ENCODE measurements around the gene LZTR1. TPM values are rescaled to one million over a fixed set of nuclear protein-coding genes. Genes with fewer than 3 reads are reported as not detected.

The LZTR1 gene
- total RNA-seq, 4 donors from 2014 or later, result 45.4 to 63.0 (median 53.4) TPM

DNA sequence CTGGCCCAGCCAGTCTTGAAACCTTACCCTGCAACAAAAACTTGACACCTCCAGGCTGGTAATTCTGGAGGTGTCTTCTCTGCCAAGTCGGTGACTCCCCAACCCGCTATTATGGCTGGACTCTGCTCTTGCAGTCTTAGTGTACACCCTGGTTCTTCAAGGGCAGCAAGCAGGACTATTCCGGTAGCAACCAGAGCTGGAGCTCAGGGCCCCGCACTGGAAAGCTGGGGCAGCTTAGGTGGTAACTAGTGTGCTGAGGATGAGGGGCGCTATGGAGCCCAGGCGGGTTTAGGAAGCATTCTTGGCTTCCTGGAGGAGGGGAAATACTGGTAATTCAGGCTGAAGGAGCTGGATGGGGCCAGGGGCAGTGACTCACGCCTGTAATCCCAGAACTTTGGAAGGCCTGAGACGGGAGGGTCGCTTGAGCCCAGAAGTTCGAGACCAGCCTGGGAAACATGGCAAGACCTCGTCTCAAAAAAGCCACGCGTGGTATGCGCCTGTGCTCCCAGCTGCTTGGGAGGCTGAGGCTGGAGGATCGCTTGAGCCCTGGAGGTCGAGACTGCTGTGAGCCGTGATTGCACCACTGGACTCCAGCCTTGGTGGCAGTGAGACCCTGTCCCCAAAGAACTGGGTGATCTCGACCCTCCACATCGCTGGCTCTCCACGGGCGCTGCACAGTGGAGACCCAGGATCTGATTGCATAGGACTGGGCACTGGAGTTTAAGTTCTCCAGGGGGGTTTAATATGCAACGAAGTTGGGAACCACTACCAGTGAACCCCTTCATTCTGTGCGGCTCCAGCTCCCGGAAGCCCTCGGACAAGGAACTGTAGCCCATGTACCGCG lies 25.6 kb upstream of the LZTR1 start:
- no peaks in the 10 kb centered on the region for H3K9me3 ChIP-seq
- no peak for ATAC-seq
- TF ChIP-seq EP300 (IDR thresholded peaks at IDR 0.05) (no peak), POLR2AphosphoS5 (IDR thresholded peaks at IDR 0.05) (no peak)
- TF ChIP-seq, protein P1, sequence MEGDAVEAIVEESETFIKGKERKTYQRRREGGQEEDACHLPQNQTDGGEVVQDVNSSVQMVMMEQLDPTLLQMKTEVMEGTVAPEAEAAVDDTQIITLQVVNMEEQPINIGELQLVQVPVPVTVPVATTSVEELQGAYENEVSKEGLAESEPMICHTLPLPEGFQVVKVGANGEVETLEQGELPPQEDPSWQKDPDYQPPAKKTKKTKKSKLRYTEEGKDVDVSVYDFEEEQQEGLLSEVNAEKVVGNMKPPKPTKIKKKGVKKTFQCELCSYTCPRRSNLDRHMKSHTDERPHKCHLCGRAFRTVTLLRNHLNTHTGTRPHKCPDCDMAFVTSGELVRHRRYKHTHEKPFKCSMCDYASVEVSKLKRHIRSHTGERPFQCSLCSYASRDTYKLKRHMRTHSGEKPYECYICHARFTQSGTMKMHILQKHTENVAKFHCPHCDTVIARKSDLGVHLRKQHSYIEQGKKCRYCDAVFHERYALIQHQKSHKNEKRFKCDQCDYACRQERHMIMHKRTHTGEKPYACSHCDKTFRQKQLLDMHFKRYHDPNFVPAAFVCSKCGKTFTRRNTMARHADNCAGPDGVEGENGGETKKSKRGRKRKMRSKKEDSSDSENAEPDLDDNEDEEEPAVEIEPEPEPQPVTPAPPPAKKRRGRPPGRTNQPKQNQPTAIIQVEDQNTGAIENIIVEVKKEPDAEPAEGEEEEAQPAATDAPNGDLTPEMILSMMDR (IDR thresholded peaks at IDR 0.05), result no peak
- 44% methylated on average over 8 of the region's 27 CpGs; no CpG with 5 or more reads in 1 of the 2 donors for WGBS, 2 donors (ENCODE audit: low coverage in 1 of 2)
- H3K27me3 ChIP-seq, result no peaks in the 10 kb centered on the region
- H3K4me1 ChIP-seq, result peaks cover 0 to 27% (median 7%) of the 10 kb centered on the region in 3 donors
- H3K36me3 ChIP-seq, result peaks cover 0 to 31% of the 10 kb centered on the region in 2 donors
- peak overlapping the region in 3 of 4 donors; percentile 55 to 72 (median 71) for H3K27ac ChIP-seq
- peak overlapping the region; percentile 49 to 70 for H3K4me3 ChIP-seq

DNA sequence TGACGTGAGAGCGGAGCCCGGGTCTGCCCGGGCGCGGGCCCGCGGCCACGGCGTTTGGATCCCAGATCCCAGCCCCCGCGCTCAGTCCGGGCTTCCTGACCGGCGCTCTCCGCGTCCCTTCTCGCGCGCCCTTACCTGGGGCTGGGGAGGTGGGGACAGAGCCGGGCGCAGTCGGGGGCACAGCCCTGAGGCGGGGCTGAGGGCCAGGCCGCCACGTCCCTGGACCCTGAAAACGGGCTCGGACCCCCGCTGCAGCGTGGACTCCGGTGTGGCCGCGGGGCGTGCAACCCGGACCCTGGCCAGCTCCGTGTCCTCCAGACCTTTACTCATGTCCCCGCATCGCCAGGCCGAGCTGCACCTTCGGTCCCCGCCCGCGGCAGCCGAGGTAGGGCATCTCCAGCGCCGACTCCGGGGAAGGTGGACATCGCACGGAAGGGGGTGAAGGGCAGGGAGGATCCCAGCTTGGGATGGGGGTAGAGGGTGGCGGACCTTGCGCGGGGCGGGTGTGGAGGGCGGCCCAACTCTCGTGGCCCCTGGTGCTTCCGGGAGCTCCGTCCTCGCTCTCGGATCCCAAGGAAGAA lies 24.9 kb upstream of the LZTR1 start:
- peak; percentile 27 for ATAC-seq
- Histone ChIP-seq H3K27ac (peak overlapping the region in 3 of 4 donors; percentile 55 to 72 (median 71)), H3K4me3 (peak overlapping the region; percentile 49 to 70), H3K4me1 (peaks cover 0 to 27% (median 7%) of the 10 kb centered on the region in 3 donors), H3K27me3 (peaks cover 2% of the 10 kb centered on the region), H3K36me3 (peaks cover 0 to 24% of the 10 kb centered on the region in 2 donors), H3K9me3 (no peaks in the 10 kb centered on the region)
- 0% methylated on average over 1 of the region's 59 CpGs; no CpG with 5 or more reads in 1 of the 2 donors for WGBS, 2 donors (ENCODE audit: low coverage in 1 of 2)
- TF ChIP-seq POLR2A (IDR thresholded peaks at IDR 0.05) (no peak), POLR2AphosphoS5 (IDR thresholded peaks at IDR 0.05) (no peak)
- TF ChIP-seq, protein P1 (IDR thresholded peaks at IDR 0.05), result no peak

DNA sequence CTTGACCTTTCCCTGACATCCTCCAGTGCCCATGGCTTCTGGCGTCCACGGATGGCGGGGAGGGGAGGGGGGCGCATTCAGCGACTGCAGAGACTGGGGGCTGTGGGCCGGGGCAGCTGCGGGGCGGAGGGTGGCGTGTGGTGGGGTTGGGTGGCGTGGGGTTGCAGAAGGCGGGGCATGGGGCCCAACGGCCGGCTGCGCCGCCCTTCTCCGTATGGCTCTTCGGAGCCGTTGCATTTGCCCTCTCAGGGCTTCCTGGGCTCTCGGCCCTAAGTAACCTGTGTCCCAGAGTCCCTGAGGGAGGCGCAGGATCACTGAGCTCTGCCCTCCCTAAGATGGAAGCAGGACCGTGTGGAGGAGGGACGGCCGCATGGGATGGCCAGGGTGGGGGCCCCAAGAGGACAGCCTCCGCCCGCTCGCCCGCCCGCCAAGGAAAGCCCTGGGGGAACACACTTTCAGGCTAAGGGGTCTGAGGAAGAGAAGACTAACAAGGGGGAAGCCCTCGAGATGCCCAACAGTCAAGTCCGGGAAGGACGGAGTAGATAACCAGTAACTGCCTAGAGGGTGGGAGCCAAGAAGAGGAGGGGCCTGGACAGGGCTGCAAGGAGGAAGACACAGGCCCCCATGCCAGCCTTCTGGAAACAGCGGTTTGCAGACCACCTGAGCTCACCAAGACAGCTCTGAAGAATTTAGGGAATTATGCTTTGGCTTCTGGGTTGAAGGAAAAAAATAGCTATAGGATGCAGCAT lies 24.2 kb upstream of the LZTR1 start:
- Histone ChIP-seq H3K4me3 (peak overlapping the region; percentile 49 to 70), H3K36me3 (peaks cover 0 to 17% of the 10 kb centered on the region in 2 donors), H3K27me3 (peaks cover 7% of the 10 kb centered on the region), H3K27ac (peak overlapping the region in 3 of 4 donors; percentile 55 to 72 (median 71)), H3K4me1 (peaks cover 0 to 27% (median 7%) of the 10 kb centered on the region in 3 donors), H3K9me3 (no peaks in the 10 kb centered on the region)
- TF ChIP-seq, protein P1 (IDR thresholded peaks at IDR 0.05), result peak in 1 of 4 experiments; percentile 12
- no peak for TF ChIP-seq POLR2A (IDR thresholded peaks at IDR 0.05)
- TF ChIP-seq EP300 (IDR thresholded peaks at IDR 0.05), result no peak
- TF ChIP-seq POLR2AphosphoS5 (IDR thresholded peaks at IDR 0.05), result no peak
- WGBS, 2 donors (ENCODE audit: low coverage in 1 of 2), result 6 to 12% methylated on average over 9 to 10 of the region's 32 CpGs
- peak; percentile 49 for ATAC-seq

DNA sequence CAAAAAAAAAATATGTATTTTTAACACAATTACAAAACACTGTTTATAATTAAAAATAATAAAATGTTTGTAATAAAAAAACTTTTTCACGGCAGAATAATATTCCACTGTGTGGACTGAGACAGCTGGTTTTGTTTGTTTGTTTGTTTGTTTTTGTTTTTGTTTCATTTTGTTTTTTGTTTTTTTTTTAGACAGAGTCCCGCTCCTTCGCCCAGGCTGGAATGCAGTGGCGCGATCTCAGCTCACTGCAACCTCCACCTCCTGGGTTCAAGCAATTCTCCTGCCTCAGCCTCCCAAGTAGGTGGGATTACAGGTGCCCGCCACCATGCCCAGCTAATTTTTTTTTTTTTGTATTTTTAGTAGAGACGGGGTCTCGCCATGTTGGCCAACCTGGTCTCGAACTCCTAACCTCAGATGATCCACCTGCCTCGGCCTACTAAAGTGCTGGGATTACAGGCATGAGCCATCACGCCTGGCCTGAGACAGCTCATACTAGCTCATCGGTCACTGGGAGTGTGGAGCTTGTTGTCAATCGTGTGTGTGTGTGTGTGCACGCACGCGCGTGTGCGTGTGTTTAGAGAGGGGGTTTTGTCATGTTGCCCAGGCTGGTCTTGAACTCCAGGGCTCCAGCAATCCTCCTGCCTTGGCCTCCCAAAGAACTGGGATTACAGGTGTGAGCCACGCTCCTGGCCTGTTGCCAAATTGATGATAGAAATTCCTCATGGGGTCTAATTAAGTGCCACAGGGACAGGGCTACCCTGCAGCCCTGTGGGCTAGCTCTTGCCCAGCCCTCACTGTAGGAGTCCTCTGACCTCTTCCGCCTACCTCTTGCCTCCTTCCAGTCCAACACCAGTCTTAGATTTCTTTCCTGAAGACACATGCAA lies 22.3 kb upstream of the LZTR1 start:
- Histone ChIP-seq H3K36me3 (no peaks in the 10 kb centered on the region), H3K9me3 (no peaks in the 10 kb centered on the region), H3K4me1 (peaks cover 0 to 33% (median 7%) of the 10 kb centered on the region in 3 donors), H3K27me3 (peaks cover 25% of the 10 kb centered on the region), H3K4me3 (no peak overlapping the region), H3K27ac (no peak overlapping the region)
- ATAC-seq, result no peak
- 97 to 98% methylated on average over 10 to 11 of the region's 20 CpGs for WGBS, 2 donors (ENCODE audit: low coverage in 1 of 2)
- TF ChIP-seq, protein P1 (IDR thresholded peaks at IDR 0.05), result no peak
- no peak for TF ChIP-seq POLR2A (IDR thresholded peaks at IDR 0.05)
- TF ChIP-seq POLR2AphosphoS5 (IDR thresholded peaks at IDR 0.05), result no peak
- TF ChIP-seq EP300 (IDR thresholded peaks at IDR 0.05), result no peak
